Activated naive CD4-positive, alpha-beta T cell treated with anti-CD3 and anti-CD28 coated beads, Interleukin-2, amount 50 U/mL, for 16 hours (primary cell): Measurements from ENCODE around the gene ZNF605.
"Not testable (repeated sequence)": the region's sequence is repeated elsewhere in the genome, so short reads cannot be mapped to it uniquely, and the experiment has no call there.

Source experiments
- DNase-seq: peaks from one replicate; pipeline ENCODE4 v3.0.0-alpha.2; 2020

The ZNF605 gene

DNA sequence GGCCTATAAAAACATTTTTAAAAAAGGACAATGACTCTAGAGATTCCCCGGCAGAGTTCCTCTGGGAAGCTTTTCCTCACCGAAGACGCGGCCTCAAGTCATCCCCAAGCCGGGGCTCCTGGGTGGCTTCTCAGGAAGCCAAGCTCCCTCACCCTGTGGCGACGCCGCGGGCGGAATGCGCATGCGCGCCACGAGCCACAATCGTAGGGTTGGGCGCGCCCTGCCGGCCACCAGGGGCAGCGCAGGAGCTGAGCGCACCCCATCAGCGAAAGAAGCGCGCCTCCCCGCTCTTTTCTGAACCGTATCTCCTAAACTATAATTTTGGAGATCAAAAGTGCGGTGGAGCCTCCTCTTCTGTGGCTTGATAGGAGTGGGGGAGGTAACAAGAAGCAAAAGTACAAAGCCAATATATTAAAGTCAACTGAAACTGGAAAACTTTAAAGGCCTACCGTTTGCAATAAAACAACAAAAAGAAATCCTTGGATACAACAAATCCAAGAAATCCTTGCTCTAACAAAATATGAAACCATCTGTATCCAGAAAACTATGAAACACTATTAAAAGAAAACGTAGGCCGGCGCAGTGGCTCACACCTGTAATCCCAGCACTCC lies 51.3 kb downstream of the ZNF605 start:
- peak; percentile 92 for DNase-seq

DNA sequence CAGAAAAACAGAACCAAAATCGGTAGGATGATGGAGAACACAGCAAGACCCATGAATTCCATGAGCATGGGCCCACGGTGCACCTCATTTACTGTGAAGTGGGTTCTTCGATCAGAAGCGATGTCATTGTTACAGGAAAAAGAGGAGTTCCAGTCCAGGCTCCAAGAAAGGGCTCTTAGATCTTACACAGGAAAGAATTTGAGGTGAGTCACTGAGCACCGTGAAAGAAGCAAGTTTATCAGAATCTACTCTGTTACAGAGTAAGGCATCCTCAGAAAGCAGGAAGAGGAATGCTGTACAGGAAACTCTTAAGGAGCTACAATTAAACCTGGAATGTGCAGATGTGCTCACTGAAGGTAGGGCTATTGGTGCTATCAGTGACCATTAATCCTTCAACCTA lies 57.1 kb downstream of the ZNF605 start:
- DNase-seq = no peak

DNA sequence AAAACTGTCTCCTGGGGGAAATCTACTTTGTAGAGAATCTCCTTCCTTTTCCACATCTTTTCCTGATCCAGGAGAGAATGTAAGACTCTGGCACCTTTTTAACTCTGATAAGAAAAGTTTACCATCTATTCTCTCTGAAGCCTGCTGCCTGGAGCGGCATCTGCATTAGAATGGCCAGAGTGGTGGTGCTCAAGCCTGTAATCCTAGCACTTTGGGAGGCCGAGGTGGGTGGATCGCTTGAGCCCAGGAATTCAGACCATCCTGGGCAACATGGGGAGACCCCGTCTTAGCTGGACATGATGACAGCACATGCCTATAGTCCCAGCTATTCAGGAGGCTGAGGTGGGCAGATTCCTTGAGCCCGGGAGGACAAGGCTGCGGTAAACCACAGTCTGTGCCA lies 67.3 kb downstream of the ZNF605 start:
- no peak for DNase-seq

DNA sequence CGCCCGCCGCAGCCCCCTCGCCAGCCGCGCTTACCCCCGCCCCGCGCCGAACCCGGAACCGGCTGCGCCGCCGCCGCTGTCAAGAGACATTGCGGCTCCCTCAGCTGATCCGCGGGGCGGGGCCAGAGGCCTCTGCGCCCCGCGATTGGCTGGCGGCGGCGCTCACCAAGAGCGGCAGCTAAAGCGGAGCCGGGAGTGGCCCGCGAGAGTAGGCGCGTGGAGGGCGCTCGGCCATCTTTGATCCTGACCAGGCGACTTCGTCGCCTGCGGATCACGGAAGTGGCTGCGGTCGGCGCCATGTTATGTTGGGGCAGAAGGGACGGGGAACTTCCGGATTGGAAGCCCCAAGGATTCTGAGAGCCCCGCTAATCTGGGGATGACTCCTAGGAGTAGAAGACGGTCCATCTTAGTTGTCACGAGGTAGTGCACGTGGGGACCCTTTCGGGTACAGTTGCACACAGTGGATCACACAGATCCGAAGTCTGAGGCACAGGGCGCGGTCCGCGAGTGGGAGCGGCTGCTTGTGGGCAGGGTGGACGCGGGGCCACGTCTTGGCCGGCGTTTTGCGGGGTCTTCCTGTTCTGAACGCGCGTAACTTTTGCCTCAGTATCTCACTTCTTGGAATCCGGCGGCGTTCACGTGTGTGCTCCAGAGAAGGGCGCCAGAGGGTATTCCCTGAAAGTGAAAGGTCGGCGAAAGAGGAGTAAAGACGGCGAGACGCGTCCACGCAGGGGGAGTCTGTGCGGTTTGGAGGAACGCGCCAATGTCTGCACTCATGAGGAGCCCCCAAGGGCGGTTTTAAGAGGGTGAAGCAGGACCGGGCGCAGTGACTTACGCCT lies 68.4 kb downstream of the ZNF605 start, which contains the start of gene CHFR:
CHFR (minus strand) TSS at position 93 of the 839 bp plus-strand sequence. CDS start 277 bp downstream, outside the sequence.
- peak; percentile 95 for DNase-seq

DNA sequence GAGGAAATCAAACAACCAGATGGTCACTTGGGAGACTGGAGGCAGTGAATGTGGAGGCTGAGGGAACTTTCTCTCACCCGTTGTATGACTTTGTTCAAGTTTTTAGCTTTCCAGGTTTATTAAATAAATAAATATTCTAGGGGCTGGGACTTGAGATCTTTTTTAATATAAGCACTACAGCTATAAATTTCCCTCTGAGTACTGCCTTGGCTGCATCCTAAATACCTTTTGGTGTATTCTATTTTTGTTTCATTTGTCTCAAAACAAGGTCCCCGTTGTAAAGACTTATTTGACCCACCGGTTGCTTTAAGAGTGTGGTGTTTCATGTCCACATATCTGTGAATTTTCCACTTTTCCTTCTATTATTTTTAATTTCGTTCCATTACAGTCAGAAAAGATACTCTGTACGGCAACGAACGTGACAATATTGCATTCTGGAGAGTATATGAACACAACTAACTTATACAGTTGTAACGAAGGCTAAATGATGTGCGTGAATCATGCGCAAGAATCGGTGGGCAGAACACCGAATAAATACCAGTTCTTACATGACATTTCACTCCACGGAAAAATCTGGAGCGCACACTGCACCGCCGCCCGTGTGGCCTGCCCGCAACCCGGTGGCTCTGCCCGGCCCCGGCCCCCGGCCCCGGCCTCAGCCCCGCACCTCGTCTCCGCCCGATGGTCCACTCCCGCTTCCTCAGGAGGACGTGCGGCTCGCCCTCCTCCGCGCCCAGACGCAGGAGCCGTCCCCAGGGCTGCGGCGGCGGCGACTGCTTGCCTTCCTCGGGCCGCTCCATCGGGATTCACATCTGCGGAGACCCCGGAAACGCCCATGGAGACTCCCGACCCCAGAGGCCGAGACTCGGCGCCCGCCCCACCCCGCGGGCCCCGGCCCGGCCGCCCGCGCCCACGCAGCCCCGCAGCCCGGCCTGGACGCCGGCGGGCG lies 69.3 kb downstream of the ZNF605 start:
- DNase-seq = peak; percentile 22

DNA sequence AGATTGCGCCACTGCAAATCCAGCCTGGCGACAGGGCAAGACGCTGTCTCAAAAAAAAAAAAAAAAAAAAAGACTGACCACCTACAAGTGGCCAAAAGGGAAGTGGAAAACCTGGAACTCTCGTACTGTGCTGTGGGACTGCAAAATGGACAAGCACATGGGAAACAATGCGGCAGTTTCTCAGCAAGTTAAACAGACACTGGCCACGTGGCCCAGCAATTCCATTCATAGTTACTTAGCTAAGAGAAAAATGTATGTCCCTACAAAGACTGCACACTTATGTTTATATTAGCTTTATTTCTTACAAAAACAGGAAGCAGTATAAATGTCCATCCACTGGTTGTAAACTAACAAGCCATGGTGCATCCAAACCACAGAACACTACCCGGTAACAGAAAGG lies 74.3 kb downstream of the ZNF605 start:
- DNase-seq = no peak

DNA sequence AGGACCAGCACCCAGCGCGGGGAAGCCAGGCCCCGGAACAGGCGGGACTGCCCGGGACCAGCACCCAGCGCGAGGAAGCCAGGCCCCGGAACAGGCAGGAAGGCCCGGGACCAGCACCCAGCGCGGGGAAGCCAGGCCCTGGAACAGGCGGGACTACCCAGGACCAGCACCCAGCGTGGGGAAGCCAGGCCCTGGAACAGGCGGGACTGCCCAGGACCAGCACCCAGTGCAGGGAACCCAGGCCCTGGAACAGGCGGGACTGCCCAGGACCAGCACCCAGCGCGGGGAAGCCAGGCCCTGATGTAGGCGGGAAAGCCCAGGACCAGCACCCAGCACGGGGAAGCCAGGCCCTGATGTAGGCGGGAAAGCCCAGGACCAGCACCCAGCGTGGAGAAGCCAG lies 81.5 kb downstream of the ZNF605 start:
- not testable (repeated sequence) for DNase-seq

DNA sequence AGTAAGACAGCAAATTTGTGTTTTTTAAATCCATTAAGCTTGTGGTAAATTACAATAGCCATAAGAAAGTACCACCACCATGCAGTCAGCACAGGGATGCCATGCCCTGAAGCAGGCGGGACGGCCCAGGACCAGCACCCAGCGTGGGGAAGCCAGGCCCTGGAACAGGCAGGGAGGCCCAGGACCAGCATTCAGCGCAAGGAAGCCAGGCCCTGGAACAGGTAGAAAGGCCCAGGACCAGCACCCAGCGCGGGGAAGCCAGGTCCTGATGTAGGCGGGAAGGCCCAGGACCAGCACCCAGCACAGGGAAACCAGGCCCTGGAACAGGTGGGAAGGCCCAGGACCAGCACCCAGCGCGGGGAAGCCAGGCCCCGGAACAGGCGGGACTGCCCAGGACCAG lies 81.9 kb downstream of the ZNF605 start:
- no peak for DNase-seq

DNA sequence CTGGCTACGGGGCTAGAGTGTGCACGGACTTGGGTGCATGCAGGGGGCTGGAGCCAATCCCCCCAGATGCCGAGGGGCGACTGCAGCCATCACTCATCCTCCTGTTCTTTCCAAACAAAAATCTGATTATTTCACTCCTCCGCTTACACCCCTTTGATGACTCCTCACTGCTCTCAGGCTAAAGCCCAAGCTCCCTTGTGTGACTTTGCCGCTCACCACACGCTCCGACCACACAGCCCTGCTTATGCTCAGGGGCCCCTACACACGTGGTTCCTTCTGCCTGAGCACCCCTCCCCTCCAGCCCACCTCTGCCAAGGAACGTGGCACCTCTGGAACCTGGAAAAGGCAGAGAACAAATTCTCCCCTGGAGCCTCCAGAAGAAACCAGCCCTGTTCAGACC lies 82.4 kb downstream of the ZNF605 start:
- no peak for DNase-seq

DNA sequence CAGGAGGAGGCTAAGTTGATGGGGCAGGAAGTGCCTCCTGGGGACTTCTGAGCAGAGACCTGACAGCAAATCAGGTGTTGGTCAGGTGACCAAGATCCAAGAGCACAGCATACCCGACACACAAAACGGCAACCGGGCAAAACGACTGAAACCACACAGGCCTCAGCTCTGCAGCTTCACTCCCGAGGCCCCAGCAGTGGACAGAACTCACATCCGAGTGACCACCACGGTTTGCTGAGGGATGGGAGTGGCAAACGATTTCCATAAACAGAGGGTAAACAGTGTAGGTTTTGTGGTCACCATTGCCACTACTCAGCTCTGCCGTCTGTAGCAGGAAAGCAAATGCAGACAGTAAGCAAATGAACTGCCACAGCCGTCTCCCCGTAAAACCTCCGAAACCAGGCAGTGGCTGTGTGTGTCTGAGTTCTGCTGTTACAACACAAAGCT lies 83.1 kb downstream of the ZNF605 start:
- DNase-seq = no peak

DNA sequence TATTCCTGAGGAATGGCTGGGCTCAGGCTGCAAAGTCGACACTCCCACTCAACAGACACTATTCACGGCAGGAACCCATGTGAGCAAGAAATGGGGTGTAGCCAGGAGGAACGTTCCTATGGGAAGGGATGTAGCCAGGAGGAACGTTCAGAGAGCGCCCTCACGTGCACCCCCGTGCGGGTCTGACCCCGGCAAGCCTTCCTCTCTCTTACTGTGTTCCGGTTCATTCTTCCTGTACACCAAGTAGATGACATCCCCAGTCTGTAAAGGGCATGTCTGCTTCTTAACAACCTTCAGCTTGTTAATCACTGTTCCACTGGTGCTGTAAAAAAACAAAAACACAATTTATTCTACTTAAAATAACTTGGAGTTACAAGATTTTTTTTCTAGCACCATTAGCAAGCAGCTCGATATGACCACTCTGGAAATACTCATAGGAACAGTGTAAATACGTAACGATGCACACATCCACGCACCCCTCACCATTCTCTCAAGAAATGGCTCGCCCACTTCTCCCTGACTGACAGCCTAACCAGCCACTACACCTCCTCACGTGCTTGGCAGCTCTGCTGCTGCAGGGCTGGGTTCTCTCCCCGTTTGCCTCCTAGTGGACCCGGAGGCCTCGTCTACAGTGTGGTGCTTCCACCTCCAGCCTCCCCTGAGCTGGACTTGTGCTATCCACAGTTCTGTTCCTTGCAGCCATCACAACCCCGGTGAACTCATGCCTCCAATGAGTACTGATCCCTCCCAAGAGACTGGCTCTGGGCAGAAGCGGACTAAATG lies 83.8 kb downstream of the ZNF605 start:
- no peak for DNase-seq

DNA sequence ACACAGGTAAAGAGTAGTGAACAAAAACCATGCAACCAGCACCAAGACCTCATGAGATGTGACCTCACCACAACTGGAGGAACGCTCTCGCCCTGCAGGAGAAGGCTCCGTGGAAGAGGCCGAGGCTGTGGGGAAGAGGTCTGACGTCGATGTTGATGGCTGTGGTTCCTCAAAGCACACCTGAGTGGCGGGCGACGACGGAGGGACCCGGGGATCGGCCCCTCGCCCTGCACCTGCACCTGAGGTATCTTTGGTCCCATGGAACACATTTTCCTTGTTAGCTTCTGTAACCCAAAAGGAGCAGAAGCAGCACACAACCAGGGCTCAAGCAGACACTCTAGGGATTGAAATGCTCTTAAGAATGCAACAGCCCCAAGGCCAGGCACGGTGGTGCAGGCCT lies 86.6 kb downstream of the ZNF605 start:
- no peak for DNase-seq
